IPS DF 4.7 (cell line): ENCODE measurements around the gene ARHGAP28.

ENCODE experiments used
- DNase-seq: peaks from one replicate; pipeline ENCODE4 v3.0.0-alpha.2; 2013; ENCODE audit warnings: low spot score; ENCODE audit errors: extremely low read depth

Gene ARHGAP28

GRCh38 chr18:6732952-6733351 lies 3.4 kb downstream of the ARHGAP28 start:
- DNase-seq: no peak

DNA sequence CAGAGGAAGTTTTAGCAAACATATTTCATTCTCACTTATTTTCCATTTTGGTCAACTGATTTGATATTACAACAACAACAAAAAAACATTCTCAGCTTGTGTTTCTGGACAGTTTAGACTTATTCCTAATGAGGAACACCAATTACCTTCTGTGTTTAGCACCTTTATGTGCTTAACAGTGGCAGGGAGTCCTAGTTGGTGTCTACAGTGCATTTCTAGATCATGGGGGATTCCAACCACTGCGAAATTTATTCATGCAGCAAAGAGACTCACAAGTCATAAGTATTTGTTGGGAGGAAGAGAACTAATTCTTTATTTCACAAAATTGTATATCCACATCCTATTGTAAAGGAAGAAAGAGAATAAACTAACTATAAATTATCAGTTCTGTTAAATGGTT lies 4.2 kb downstream of the ARHGAP28 start:
- no peak for DNase-seq

DNA sequence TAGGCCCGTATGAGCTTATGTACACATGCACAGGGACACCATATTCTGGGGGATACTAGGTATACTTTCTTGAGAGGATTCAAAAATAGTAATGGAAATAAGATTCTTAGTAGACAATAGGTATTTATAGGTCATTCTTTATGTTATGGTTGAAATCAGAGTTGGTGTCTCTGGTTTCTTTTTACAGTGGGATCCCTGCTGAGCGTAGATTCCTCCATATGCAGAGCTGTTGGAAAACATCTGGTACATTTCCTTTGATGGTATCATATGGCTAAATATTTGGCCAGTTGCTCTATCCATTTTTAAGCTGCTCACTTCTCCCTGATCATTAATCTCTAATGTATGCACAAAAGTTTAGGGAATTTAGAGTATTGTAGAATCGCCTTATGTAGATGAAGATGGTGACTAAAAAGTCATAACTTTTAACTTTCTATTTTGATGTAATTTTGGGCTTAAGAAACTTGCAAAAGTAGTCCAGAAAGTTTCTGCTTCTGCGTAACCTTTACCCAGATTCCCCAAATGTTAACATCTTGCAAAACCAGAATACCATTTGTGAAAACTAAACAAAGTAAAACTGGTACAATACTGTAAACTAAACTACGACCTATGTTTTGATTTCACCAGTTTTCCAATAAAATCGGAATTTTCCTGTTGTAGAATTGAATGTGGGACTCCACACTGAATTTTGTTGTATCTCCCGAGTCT lies 5.4 kb downstream of the ARHGAP28 start:
- DNase-seq: no peak

DNA sequence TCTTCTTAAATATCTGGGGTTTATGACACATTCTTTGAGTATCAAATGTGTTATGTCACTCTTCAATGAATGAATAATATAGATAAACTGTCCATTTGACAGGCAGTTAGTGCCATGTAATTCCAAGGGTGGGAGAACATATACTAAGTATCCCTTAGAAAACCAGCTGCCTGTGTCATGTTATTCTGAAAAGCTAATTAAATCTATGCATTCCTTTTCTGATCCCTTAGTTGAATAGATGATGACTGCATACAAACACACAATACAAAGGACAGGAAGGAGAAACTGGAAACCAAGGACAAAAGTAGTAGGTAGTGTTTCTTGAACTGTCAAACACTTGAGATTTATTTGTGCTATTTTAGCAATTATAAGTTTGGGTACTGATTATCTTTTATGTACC lies 8.3 kb downstream of the ARHGAP28 start:
- no peak for DNase-seq

DNA sequence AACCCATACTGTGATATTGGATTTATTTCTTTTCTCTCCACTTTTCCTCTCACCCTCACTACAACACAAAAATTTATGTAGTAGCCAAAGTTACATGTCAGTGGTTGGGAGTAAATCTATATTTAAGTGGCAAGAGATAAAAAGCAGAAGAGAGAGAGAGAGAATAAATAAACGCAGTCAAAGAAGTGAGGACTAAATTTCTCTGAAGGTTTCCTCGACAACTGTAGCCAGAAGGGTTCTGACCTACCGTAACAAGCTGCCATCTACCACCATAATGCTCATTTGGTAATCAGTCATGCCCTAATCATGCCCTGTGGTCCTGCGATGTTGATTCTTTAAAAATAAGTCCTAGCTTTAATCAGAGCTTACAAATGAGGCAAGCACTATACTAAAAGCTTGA lies 9.1 kb downstream of the ARHGAP28 start:
- no peak for DNase-seq

DNA sequence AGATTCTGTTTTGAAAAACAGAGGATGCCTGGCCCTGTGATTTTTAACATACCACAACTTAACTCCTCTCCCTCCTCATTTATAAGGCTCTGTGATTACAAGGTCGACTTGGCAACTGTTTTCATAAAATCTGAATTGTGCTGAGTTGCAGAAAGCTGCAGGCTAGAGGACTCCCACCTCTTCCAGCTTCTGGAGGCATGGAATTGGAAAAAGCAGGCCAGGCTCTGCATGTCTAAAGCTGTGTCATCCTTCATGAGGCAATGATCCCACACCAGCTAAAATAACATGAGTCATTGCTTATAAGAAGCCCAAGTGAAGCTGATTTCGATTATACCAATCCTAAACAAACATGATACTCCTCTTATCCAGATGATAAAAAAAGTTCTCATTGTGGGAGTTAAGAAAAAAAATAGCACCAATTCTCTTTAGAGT lies 11.7 kb downstream of the ARHGAP28 start:
- no peak for DNase-seq

GRCh38 chr18:6741786-6742185 lies 12.3 kb downstream of the ARHGAP28 start:
- DNase-seq: no peak

GRCh38 chr18:6743999-6744398 lies 14.5 kb downstream of the ARHGAP28 start:
- no peak for DNase-seq

DNA sequence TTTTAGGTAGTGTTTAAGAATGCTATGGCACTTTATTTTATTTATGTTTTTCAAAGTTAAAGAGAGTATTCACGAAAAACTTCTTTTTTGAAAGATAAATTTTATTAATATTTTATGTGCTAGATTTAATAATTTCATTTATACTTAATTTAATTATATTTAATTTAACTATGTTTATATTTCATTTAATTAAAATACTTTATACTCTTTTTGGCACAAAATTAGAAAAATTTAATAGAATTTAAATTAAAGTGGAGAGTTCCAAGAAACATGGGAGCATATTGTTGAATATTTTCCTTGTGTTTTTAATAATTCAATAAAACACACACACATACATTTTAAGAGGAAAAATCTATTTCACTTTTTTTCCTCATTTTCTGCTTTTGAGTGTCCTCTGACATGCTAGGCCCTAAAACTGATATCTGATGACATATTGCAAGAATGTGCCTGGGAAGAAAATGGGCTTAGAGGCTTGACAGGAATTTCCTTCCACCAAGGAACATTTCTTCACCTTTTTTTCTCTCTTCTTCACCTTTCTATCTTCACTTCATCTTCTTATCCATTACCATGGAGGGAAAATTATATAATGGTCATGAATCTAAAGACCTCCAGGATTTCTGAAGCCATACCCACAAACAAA lies 15.4 kb downstream of the ARHGAP28 start:
- no peak for DNase-seq

GRCh38 chr18:6745504-6746031 lies 16.1 kb downstream of the ARHGAP28 start:
- no peak for DNase-seq

- no peak for DNase-seq
Measured at GRCh38 chr18:6746386-6746960, 17.0 kb downstream of the ARHGAP28 start.

DNA sequence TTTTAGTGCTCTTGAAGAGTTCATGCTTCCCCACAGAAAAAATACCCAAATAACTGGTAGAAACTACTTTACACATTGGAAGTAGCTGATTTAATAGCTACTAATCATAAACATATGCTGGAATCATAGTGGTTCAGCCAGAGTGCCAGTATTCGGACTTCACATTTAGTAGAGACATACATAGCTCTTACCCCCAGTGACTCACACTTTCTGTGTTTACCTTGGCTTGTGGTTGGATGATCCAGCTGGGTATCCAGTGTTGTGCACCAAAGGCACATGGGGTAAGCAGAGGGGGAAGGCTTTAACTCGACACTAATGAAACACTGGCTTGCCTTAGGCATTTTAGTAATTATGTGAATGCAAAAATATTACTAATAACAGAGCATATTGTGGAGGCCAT lies 18.1 kb downstream of the ARHGAP28 start:
- no peak for DNase-seq

GRCh38 chr18:6748241-6748640 lies 18.7 kb downstream of the ARHGAP28 start:
- no peak for DNase-seq

DNA sequence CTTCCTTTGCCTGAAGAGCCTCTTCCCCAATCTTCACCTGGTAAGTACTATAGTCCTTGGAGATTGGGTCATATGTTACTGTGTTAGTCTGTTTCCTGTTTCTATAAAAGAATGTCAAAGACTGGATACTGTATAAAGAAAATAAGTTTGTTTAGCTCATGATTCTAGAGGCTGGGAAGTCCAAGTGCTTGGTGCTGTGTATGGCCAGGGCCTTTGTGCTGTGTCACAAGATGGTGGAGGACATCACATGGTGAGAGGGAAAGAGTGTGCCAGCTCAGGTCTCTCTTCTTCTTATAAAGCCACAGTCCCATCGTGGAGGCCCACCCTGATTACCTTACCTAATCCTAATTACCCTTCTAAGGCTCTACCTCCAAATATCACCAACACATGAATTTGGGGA lies 20.9 kb downstream of the ARHGAP28 start:
- no peak for DNase-seq

DNA sequence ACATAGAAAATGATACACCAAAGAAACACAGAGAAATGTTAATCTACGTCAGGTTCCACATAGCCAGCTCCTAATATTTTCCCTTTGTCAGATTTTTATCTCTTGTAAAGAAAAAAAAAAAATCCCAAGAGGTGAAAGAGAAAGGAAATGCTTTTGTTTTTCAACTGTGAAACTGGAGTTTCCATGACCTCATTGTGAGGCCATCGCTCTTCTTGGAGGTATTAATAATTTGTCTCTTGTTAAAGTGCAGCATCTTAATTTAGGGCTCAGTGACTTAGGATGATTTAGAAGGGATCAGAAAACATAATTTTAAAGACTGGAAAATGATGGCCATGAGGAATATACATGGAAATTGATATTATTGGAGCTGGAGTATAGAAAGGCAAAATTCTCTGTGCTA lies 21.7 kb downstream of the ARHGAP28 start:
- DNase-seq: no peak

- DNase-seq: peak; percentile 97
Measured at GRCh38 chr18:6752202-6752860, 22.8 kb downstream of the ARHGAP28 start.

GRCh38 chr18:6755107-6755506 lies 25.6 kb downstream of the ARHGAP28 start:
- no peak for DNase-seq

DNA sequence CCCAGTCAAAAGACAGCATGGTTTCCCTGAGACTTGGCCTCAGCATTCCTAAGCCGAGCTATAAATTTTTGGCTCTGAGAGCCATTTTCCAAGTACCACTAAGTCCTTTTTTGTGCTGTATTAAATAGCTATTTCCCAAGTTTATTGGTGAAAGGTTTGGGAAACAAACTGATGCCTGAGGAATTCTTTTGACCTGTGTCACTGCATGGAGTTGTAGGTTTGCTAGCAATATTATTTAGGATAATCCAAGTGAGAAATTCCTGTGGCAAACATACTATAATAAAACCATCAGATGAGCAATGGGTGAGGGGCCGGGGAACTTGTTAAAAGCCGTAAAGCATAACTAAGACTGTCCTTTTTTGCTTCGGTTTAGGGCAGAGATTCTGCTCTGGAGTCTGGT lies 28.4 kb downstream of the ARHGAP28 start:
- no peak for DNase-seq

DNA sequence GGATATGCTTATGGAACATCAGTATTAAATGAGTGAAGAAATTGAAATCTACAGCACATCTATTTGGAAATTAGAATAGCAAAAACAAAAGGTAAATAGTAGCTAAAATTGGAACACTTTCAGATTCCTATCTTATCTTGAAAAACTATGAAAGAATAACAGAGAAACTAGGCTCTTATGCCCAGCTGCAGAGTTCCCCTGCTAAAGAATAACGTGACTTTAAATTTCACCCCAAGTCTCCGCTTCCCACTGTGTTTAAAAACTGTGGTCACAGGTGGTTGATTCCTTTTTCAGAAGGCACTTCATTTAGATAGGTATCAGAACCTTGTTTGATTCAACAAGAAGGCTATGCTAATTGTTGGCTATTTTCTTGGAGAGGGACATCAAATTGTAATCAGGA lies 30.1 kb downstream of the ARHGAP28 start:
- no peak for DNase-seq

- no peak for DNase-seq
Measured at GRCh38 chr18:6763524-6763923, 34.0 kb downstream of the ARHGAP28 start.

GRCh38 chr18:6764382-6764781 lies 34.9 kb downstream of the ARHGAP28 start:
- DNase-seq: no peak

DNA sequence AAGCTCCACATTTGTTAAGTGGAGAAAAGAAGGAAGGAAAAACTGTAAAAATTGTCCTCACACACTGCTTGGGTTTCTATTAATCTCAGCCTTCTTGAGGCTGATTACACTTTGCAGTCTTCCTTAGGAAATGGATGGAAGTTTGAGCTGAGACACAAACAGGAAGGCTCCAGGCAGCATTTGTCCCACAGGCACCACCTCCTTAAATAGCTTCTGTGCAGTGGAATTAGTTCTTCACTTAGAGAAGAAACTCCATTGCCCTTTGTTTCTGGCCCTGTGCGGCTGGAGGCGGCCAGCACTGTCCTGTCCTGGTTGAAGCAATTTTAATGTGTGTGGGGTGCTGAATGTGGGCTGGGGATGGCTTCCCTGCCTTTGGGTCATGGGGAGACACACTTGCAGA lies 44.3 kb downstream of the ARHGAP28 start:
- no peak for DNase-seq
